Hippocampal formation (tissue), 2 donors: ENCODE measurements around the gene FBXW11.

Experiments used
- DNase-seq, 2 donors: peaks; one replicate each; lab custom pipeline; 2025; lab: John Stamatoyannopoulos, UW

The FBXW11 gene

DNA sequence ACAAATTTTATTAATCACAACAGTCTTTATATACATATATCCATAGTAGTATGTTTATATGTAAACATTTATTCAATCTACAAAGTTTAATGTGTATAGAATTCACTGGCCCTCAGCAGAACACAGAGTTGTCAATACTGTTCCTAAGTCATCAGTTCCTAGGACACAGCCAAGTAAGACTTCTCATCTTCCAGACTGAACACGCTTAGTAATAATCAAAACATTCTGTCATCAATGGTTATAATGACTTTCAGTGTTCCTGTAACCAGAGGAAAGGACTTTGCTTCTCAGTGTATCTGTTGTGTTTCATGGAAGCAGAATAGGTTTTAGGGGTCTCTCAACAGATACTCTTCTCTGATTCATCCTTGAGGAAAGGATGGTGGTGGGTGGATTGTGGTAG, 138.7 kb downstream of the FBXW11 start:
- no peak for DNase-seq

GRCh38 chr5:171865471-171865870, 141.0 kb downstream of the FBXW11 start:
- no peak for DNase-seq

GRCh38 chr5:171863935-171864334, 142.5 kb downstream of the FBXW11 start:
- DNase-seq, result no peak

- DNase-seq, result no peak
These were observed 143.8 kb downstream of the FBXW11 start for GRCh38 chr5:171862624-171863023.

GRCh38 chr5:171861381-171861780, 145.1 kb downstream of the FBXW11 start:
- DNase-seq, result no peak

GRCh38 chr5:171858303-171858702, 148.1 kb downstream of the FBXW11 start:
- DNase-seq, result no peak

DNA sequence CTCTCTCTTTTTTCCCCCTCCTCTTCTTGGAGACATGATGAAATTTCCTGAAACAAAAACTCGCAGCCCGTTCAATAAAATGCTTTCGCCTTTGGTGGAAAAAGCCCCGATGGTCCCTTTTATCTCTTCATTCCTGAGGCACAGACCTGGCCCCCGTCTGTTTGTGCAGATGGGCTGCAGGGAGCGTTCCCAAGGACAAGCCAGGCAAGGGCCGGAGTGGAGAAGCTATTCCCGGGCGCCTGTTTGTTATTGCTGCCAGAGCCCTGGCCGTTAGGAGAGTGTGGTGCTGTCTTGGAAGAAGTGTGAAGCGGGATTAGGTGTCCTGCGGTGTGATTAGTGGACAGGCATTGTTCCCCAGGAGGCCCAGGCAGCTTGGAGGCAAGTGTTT, 149.0 kb downstream of the FBXW11 start:
- no peak for DNase-seq

GRCh38 chr5:171855798-171856763, 150.4 kb downstream of the FBXW11 start:
- DNase-seq, result no peak

DNA sequence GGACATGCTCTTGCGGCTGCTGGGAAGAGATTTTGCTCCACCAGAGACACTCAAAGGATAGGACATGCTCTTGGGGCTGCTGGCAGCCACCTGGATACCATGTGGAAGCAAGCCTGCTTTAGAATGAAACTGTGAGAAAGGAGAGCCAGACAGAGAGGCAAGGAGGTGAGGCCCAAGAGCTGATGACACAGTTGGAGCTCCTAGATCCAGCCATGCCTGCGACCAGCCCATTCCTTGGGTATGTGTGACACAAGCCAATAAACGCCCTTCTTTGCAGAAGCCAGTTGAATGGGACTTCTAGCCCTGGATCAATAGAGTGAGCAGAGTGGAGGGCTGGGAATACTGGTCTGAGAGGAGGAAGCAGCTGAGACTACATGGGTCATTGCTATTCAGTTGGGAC, 151.2 kb downstream of the FBXW11 start:
- no peak for DNase-seq

DNA sequence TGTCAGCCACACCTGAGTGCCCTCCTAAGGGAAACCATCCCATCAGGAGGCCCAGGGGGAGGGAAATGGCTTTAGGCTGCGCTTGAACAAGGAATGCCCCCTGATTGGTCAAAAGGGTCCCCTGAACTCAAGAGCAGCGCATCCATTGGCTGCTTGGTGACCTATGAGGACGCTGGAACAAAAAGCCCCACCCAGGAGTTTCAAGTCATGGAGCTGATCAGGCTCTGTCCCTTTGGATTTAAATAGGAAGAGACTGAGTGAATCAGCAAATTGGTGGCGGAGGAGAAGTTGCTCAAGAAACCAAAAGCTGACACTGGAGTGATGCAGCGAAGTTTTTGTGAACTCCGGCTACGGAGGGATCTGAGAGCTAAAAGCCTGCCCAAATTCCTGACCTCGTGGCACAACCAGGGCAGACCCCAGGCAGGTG, 154.2 kb downstream of the FBXW11 start:
- no peak for DNase-seq

GRCh38 chr5:171851251-171851650, 155.2 kb downstream of the FBXW11 start:
- DNase-seq, result no peak

DNA sequence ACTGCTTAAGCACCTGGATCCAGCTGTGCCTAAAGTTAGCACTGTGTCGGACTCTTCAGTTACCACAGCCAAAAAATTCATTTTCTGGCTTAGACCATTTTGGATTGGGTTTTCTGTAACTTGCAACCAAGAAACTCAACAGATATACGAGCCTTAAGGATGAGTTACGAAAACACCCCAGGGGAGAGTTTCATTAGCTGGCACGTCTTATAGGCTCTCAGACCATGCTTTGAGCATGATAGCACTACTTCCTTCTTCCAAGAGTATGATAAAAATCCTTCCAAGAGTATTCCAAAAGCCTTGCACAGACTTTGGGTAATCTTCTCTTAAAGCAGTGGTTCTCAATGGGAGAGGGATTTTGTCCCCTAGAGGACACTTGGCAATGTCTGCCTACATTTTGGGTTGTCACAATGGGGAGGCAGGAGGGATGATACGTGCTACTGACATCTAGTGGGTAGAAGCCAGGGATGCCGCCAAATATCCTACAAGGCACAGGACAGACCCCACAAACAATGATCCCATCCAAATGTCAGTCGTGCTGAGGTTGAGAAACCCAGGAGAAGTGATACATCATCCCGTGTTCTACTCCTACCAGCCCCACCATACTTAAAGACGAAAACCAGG, 156.0 kb downstream of the FBXW11 start:
- no peak for DNase-seq

DNA sequence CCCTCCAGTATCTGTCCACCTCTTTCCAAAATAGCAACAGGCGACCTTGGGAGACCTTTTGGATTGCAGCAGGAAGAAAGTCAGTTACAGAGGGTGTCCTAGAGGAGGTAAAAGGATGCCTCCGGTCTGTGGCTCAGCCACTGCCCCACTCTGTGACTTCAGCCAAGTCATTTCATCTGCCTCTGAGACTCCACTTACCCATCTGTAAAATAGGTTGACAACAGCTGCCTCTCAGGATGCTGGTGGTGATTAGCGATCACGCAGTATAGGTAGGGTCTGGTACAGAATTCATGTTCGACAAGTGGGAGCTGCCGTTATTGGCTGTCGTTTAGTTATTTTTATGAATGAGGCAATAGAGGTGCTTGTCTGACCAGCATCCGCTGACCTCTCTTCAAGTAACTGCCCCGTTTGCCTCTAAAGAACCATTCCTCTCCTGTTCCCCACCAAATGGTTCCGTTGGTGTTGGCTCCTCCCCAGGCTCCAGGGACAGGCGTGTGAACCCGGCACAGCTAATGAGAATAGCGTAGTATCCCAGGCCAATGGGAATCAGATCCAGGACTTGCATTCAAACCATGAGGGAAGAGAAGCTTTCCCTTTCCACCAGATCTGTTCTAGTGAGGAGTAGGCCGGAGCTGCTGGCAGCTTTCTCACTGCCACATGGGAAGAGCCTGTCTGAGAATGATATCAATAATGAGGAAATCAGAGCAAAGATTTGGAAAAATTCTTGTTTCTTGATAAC, 156.7 kb downstream of the FBXW11 start:
- DNase-seq, result no peak

GRCh38 chr5:171848911-171849520, 157.4 kb downstream of the FBXW11 start:
- no peak for DNase-seq

DNA sequence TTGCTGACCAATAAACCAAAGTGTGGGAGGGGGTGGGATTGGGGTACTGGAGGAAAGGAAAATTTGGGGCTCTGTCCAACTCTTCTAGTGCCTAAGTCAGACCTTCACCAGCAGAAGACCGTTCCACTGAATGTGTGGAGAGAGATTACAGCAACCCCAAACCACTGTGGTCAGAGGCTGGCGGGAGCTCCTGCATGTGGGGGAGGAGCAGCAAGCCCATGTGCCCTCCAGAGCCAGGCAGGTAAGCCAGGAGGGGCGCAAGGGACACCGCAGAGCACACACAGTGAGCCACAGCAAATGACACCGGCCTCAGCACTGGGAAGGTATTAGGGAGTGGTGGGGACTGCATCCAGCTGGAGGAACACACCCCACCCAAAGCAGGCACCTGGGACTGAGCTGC, 158.0 kb downstream of the FBXW11 start:
- DNase-seq, result no peak

GRCh38 chr5:171848006-171848405, 158.4 kb downstream of the FBXW11 start:
- DNase-seq, result no peak

DNA sequence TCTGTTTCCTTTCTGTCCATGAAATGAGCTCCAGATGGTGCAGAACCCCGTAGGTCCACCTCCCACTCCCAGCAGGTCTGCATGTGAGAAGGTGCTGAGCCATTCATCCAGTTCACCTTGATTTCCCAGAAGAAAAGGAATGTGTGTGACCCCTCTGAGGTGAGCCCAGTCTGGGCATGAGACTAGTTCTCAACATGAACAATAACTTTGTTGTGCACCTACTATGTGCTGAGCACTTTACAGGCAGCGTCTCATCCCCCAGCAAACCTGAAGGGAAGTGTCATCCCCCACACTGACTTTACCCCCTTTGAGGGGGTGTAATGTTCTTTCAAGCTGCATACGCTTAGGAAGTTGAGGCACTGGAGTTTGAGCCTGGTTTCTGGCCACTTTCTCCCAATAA, 159.4 kb downstream of the FBXW11 start:
- DNase-seq, result no peak

GRCh38 chr5:171846323-171846722, 160.1 kb downstream of the FBXW11 start:
- no peak for DNase-seq

DNA sequence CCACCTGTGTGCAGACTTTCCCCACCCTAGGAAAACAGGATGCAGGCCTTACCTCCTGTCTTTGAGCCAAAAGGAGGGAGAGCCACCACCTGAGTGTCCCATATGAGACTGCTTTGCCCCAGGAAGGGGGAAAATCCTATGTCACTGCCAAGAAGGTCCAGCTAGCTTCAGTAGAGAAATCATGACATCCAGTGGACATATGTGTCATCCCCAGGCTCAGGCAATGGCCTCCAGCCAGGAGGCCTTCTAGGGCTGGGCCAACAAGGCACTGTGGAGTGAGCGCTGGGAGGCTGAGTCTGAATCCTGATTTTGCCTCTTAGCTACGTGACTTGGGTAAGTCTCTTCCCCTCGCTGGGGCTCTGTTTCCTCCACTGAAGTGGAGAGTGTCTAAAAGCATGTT, 160.6 kb downstream of the FBXW11 start:
- no peak for DNase-seq

GRCh38 chr5:171845040-171845630, 161.3 kb downstream of the FBXW11 start:
- no peak for DNase-seq

DNA sequence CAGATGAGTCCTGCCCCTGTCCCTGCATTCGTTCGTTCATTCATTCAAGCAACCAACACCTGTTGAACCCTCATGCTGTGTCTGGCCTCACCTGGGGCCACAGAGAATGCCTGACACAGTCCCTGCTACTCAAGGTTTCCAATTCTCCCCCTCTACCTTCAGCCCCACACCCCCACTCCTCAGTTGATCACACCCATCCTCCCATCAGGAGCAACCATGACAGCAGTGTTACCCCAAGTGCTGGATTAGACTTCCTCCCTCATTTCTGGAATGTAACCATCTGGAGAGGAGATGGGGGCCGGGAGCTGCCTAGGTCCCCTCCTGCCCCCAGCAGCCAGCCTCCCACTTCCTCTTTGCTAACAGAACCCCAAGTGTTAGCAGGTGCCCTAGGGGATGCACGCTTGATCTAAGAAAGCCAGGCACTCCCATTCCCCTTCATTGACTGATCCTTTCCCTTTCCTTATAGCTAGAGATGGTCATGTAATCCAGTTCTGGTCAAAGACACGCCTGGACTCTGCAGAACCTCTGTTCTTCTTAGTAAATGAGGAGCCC, 163.6 kb downstream of the FBXW11 start:
- DNase-seq, result no peak
